Liver (tissue), 3 donors: ENCODE results near the gene ACIN1.

ENCODE experiments used
- CTCF ChIP-seq: fragments of 150-350 bp; IDR thresholded peaks from 2 replicates; pipeline ENCODE4 v1.5.1; 2017; ENCODE audit warnings: improper control_type of control experiment, low read depth, low read length; ENCODE audit not compliant: missing input control
- RAD21 ChIP-seq, 2 donors: IDR thresholded peaks; 2 replicates each; pipeline ENCODE4 v1.6.1; 2016; ENCODE audit warnings: antibody characterized with exemption in 2 of 2, mild to moderate bottlenecking in 2 of 2
- RXRA ChIP-seq, 2 donors: IDR thresholded peaks; 2 replicates each; pipeline ENCODE4 v1.6.1; 2017 to 2018; ENCODE audit warnings: antibody characterized with exemption in 2 of 2, mild to moderate bottlenecking in 1 of 2
- TAF1 ChIP-seq: conservative IDR thresholded peaks from 2 replicates; pipeline ENCODE4 v1.6.1; 2016; ENCODE audit warnings: antibody characterized with exemption, mild to moderate bottlenecking
- ZBTB33 ChIP-seq: IDR thresholded peaks from 2 replicates; pipeline ENCODE4 v1.6.1; 2016; ENCODE audit warnings: antibody characterized with exemption
- donor health status: healthy.
- donor health status: healthy.

- no peak for TF ChIP-seq RXRA (IDR thresholded peaks at IDR 0.05)
- TF ChIP-seq CTCF = no peak
- TF ChIP-seq RAD21 (IDR thresholded peaks at IDR 0.05) = no peak
- no peak for TF ChIP-seq TAF1
- TF ChIP-seq ZBTB33 = no peak
These were observed 9.8 kb upstream of the ACIN1 start, which contains the start of gene CIROP for GRCh38 chr14:23104591-23105347.
